SK-N-SH (cell line): ENCODE results near the gene AACS. TPM values are rescaled to one million over a fixed set of nuclear protein-coding genes. Genes with fewer than 3 reads are reported as not detected.

Experiments used
- CTCF ChIA-PET: fragments of 300-600, 350-600 bp; formaldehyde crosslinking; extraction: SDS; loops from one replicate; lab custom pipeline; 2021; lab: Yijun Ruan, JAX
- POLR2A ChIA-PET: fragments of 350-600 bp; sonication (Branson Sonifier 250); formaldehyde crosslinking; extraction: SDS; loops from one replicate; lab custom pipeline; 2020; ENCODE audit warnings: antibody characterized with exemption, inconsistent platforms; lab: Yijun Ruan, JAX
- DNase-seq: peaks from one replicate; pipeline ENCODE4 v3.0.0; 2012
- H2AFZ ChIP-seq: fragments of 200-600 bp; sonication (generic); 2 replicates; pipeline ENCODE4 v1.8.1; 2016; ENCODE audit warnings: antibody characterized with exemption, mild to moderate bottlenecking, low read depth
- H3F3A ChIP-seq: fragments of 200-600 bp; sonication (generic); replicated peaks from 2 replicates; pipeline ENCODE3; 2016; ENCODE audit warnings: antibody characterized with exemption, mild to moderate bottlenecking; ENCODE audit not compliant: insufficient read depth
- H3K27ac ChIP-seq, 2 experiments: fragments of 200-500 bp in 1 of 2; fragments of 200-600 bp in 1 of 2; sonication (Bioruptor generic) in 1 of 2; sonication (generic), shearing (Covaris generic) in 1 of 2; 2 replicates each; pipeline versions ENCODE4 v1.5.1 to v1.6.1; 2014 to 2016; ENCODE audit warnings: low read depth in 2 of 2, inconsistent platforms in 1 of 2, low read length in 1 of 2, mild to moderate bottlenecking in 1 of 2, mixed read lengths in 1 of 2
- H3K27me3 ChIP-seq: fragments of 200-600 bp; sonication (generic), shearing (Covaris generic); 2 replicates; pipeline ENCODE4 v1.6.1; 2016; ENCODE audit warnings: mixed run types; ENCODE audit not compliant: insufficient read depth
- H3K36me3 ChIP-seq, 2 experiments: fragments of 200-500 bp in 1 of 2; fragments of 200-600 bp in 1 of 2; sonication (Bioruptor generic) in 1 of 2; sonication (generic) in 1 of 2; replicated peaks in 1 of 2; 2 replicates each; pipeline versions ENCODE3 to v1.5.1; 2014 to 2016; ENCODE audit warnings: low read length in 1 of 2, mild to moderate bottlenecking in 1 of 2; ENCODE audit not compliant: insufficient read depth in 2 of 2, control insufficient read depth in 1 of 2
- H3K4me1 ChIP-seq, 2 experiments: fragments of 200-500 bp in 1 of 2; fragments of 200-600 bp in 1 of 2; sonication (Bioruptor generic) in 1 of 2; sonication (generic), shearing (Covaris generic) in 1 of 2; 2 replicates each; pipeline versions ENCODE4 v1.5.1 to v1.6.1; 2014 to 2016; ENCODE audit warnings: low read depth in 1 of 2, low read length in 1 of 2, mixed run types in 1 of 2; ENCODE audit not compliant: insufficient read depth in 2 of 2, control insufficient read depth in 1 of 2
- H3K4me2 ChIP-seq: fragments of 200-600 bp; sonication (generic), shearing (Covaris generic); 2 replicates; pipeline ENCODE4 v1.6.1; 2017; ENCODE audit warnings: mixed run types
- H3K4me3 ChIP-seq, 2 experiments: fragments of 200-500 bp in 1 of 2; fragments of 200-600 bp in 1 of 2; sonication (Bioruptor generic) in 1 of 2; sonication (generic), shearing (Covaris generic) in 1 of 2; 2 replicates each; pipeline versions ENCODE4 v1.5.1 to v1.8.1; 2014 to 2016; ENCODE audit warnings: low read depth in 2 of 2, inconsistent platforms in 1 of 2, low read length in 1 of 2, mild to moderate bottlenecking in 1 of 2, mixed read lengths in 1 of 2, moderate library complexity in 1 of 2
- H3K79me2 ChIP-seq: fragments of 200-600 bp; sonication (generic); 2 replicates; pipeline ENCODE4 v1.8.1; 2017; ENCODE audit warnings: mild to moderate bottlenecking; ENCODE audit not compliant: insufficient read depth
- H3K9ac ChIP-seq: fragments of 200-600 bp; sonication (generic); 2 replicates; pipeline ENCODE4 v1.6.1; 2017; ENCODE audit warnings: mixed run types
- H3K9me2 ChIP-seq: fragments of 200-600 bp; sonication (generic); 2 replicates; pipeline ENCODE4 v1.6.1; 2017; ENCODE audit warnings: mixed run types
- H3K9me3 ChIP-seq: fragments of 200-600 bp; sonication (generic); 2 replicates; pipeline ENCODE4 v1.6.1; 2017; ENCODE audit warnings: mixed run types, mild to moderate bottlenecking, moderate library complexity
- H4K20me1 ChIP-seq: fragments of 200-600 bp; sonication (generic); 2 replicates; pipeline ENCODE4 v1.6.1; 2017; ENCODE audit warnings: mild to moderate bottlenecking, mixed run types; ENCODE audit not compliant: insufficient read depth
- CHD2 ChIP-seq: fragments of 150-350 bp; IDR thresholded peaks from 2 replicates; pipeline ENCODE4 v1.6.1; 2018; ENCODE audit warnings: low read length; ENCODE audit not compliant: partially characterized antibody
- CTCF ChIP-seq: fragments of 200-600 bp; sonication (generic); IDR thresholded peaks from 2 replicates; pipeline ENCODE4 v1.6.1; 2017; ENCODE audit warnings: antibody characterized with exemption, mild to moderate bottlenecking, moderate library complexity
- ELF1 ChIP-seq: IDR thresholded peaks from 2 replicates; pipeline ENCODE4 v1.4.0; 2012
- EP300 ChIP-seq, 2 experiments: IDR thresholded peaks; 2 replicates each; pipeline versions ENCODE4 v1.4.0 to v1.6.1; 2012; ENCODE audit warnings: borderline replicate concordance in 1 of 2, low read depth in 1 of 2, low read length in 1 of 2
- EZH2phosphoT487 ChIP-seq: fragments of 200-600 bp; sonication (generic); IDR thresholded peaks from 2 replicates; pipeline ENCODE4 v1.6.1; 2017; ENCODE audit warnings: low read depth, mixed run types, mild to moderate bottlenecking, antibody characterized with exemption, moderate library complexity, borderline replicate concordance
- FOSL2 ChIP-seq: IDR thresholded peaks from 2 replicates; pipeline ENCODE4 v1.4.0; 2012; ENCODE audit warnings: low read depth, mild to moderate bottlenecking, moderate library complexity, borderline replicate concordance
- FOXJ3 ChIP-seq: sonication (generic); formaldehyde crosslinking; IDR thresholded peaks from 2 replicates; pipeline ENCODE4 v1.5.1; 2020; ENCODE audit warnings: mild to moderate bottlenecking, missing genetic modification reagents
- JUND ChIP-seq: IDR thresholded peaks from 2 replicates; pipeline ENCODE4 v1.4.0; 2012
- MEF2A ChIP-seq: IDR thresholded peaks from 2 replicates; pipeline ENCODE4 v1.4.0; 2012; ENCODE audit warnings: low read depth, borderline replicate concordance
- MXI1 ChIP-seq: IDR thresholded peaks from 2 replicates; pipeline ENCODE4 v1.6.1; 2012; ENCODE audit warnings: mild to moderate bottlenecking, low read depth, low read length, improper control_type of control experiment
- NFIC ChIP-seq: IDR thresholded peaks from 2 replicates; pipeline ENCODE4 v1.4.0; 2012; ENCODE audit warnings: borderline replicate concordance
- PBX3 ChIP-seq: IDR thresholded peaks from 2 replicates; pipeline ENCODE4; 2012
- RCOR1 ChIP-seq: fragments of 150-350 bp; IDR thresholded peaks from 2 replicates; pipeline ENCODE4 v1.6.1; 2017; ENCODE audit warnings: antibody characterized with exemption, low read length
- RFX5 ChIP-seq: IDR thresholded peaks from 2 replicates; pipeline ENCODE4 v1.6.1; 2012; ENCODE audit warnings: mild to moderate bottlenecking, improper control_type of control experiment, low read length
- RXRA ChIP-seq: IDR thresholded peaks from 2 replicates; pipeline ENCODE4 v1.4.0; 2012; ENCODE audit warnings: low read depth, mild to moderate bottlenecking, borderline replicate concordance
- SMC3 ChIP-seq: IDR thresholded peaks from 2 replicates; pipeline ENCODE4 v1.6.1; 2012; ENCODE audit warnings: low read depth, low read length, improper control_type of control experiment
- TEAD4 ChIP-seq: IDR thresholded peaks from 2 replicates; pipeline ENCODE4 v1.4.0; 2012; ENCODE audit warnings: mild to moderate bottlenecking, borderline replicate concordance; ENCODE audit not compliant: insufficient read depth
- USF1 ChIP-seq: IDR thresholded peaks from 2 replicates; pipeline ENCODE4 v1.4.0; 2012; ENCODE audit warnings: low read depth, borderline replicate concordance
- USF2 ChIP-seq: fragments of 150-350 bp; IDR thresholded peaks from 2 replicates; pipeline ENCODE4 v1.6.1; 2017; ENCODE audit warnings: antibody characterized with exemption, low read length, low read depth, borderline replicate concordance
- WGBS: methylation state at CpG from one replicate; pipeline ENCODE4 v1.1.6; 2017; ENCODE audit warnings: low lambda C conversion rate; 5-methylcytosine and 5-hydroxymethylcytosine counted together
- polyA plus RNA-seq, 3 experiments: library from polyadenylated mRNA; depleted of rRNA; stranded (reverse); fragments of >200 nt; gene quantifications; 2 replicates each; pipeline ENCODE4 v1.2.3, GENCODE V29; 2012
- TF ChIP-seq, protein P1 (sequence below): IDR thresholded peaks from 2 replicates; pipeline ENCODE4 v1.4.0; 2012; ENCODE audit warnings: low read depth

Gene AACS
- polyA plus RNA-seq, 1 of the 3 experiments (the other 2 are of a cell fraction) = 17.3 TPM

DNA sequence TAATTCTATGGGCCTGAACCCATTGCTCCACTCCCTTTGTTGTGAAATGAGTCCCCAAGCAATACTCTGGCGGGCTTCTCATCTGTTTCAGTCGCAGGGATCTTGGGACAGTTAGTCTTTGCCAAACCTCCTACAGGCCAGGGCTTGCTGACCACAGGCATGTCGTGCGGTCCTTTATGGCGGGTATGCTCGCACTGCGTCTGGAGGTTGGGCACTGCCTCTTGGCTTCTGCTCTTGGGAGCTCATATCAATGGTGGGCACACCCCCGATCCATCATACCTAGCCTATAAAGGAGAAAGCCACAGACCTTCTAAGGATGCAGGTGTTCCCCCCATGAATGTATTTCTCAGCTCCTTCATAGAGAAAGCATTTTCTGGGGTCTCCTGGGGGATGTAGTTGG is 99.3 kb downstream of the AACS start:
- DNase-seq = no peak
- no peak for TF ChIP-seq TEAD4
- TF ChIP-seq, protein P1, sequence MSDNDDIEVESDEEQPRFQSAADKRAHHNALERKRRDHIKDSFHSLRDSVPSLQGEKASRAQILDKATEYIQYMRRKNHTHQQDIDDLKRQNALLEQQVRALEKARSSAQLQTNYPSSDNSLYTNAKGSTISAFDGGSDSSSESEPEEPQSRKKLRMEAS = no peak
- no peak for TF ChIP-seq SMC3
- TF ChIP-seq PBX3 = no peak
- no peak for TF ChIP-seq EP300 (IDR thresholded peaks at IDR 0.05; ENCODE audit: borderline replicate concordance in 1 of 2, low read depth in 1 of 2, low read length in 1 of 2)
- TF ChIP-seq NFIC = no peak
- no peak for TF ChIP-seq RFX5
- TF ChIP-seq FOSL2 = no peak
- TF ChIP-seq MXI1 = no peak
- TF ChIP-seq EZH2phosphoT487 = no peak
- TF ChIP-seq ELF1 = no peak
- TF ChIP-seq USF2 = no peak
- no peak for TF ChIP-seq RCOR1
- no peak for TF ChIP-seq CHD2
- TF ChIP-seq CTCF = no peak
- TF ChIP-seq MEF2A = no peak
- TF ChIP-seq JUND = no peak
- TF ChIP-seq RXRA = no peak
- TF ChIP-seq FOXJ3 (CRISPR knock-in tag) = no peak
- TF ChIP-seq USF1 = no peak
- TF ChIP-seq, all 33 proteins: peak for 0

More for the DNA sequence above, 99.3 kb downstream of the AACS start:
- WGBS = 64% methylated on average over 8 of the region's 8 CpGs
- H3K9me3 ChIP-seq = no peaks in the 10 kb centered on the region
- H3K9ac ChIP-seq = no peak overlapping the region
- no peak overlapping the region for H3K4me3 ChIP-seq
- H4K20me1 ChIP-seq = no peaks in the 10 kb centered on the region
- no peaks in the 10 kb centered on the region for H3K27me3 ChIP-seq
- no peaks in the 10 kb centered on the region for H3F3A ChIP-seq
- no peaks in the 10 kb centered on the region for H3K4me1 ChIP-seq
- ChIA-PET CTCF (interaction anchor here (0.6 to 1.3 kb wide), 2 partner anchors 18 to 19 kb away, joined by 3 read pairs; no protein-coding TSS in a partner anchor), POLR2A (no interaction called here)
- H3K27ac ChIP-seq = no peak overlapping the region
- H3K9me2 ChIP-seq = no peaks in the 10 kb centered on the region
- H2AFZ ChIP-seq = no peak overlapping the region
- H3K79me2 ChIP-seq = no peaks in the 10 kb centered on the region
- no peaks in the 10 kb centered on the region for H3K36me3 ChIP-seq
- no peak overlapping the region for H3K4me2 ChIP-seq
